Measurements from ENCODE around the gene HTR3D.

GRCh38 chr3:184002469-184002868 lies 29.1 kb upstream of the HTR3D start:
- TF ChIP-seq EZH2 (IDR thresholded peaks at IDR 0.05; ENCODE audit: insufficient read depth, poor library complexity, severe bottlenecking): no peak
- no peak for TF ChIP-seq EZH2phosphoT487 (IDR thresholded peaks at IDR 0.05; ENCODE audit: insufficient read depth, low read depth)

All from GM23248 (cell line).